KMS-11 (cell line): ENCODE measurements around the gene FNTB.

Experiments used
- H2AFZ ChIP-seq: fragments of 200-600 bp; sonication (generic); 2 replicates; pipeline ENCODE4 v1.6.1; 2016; ENCODE audit warnings: antibody characterized with exemption, mixed run types, low read depth
- H3K27ac ChIP-seq: fragments of 200-600 bp; sonication (generic); 2 replicates; pipeline ENCODE4 v1.6.1; 2016; ENCODE audit warnings: mild to moderate bottlenecking, mixed run types
- H3K27me3 ChIP-seq: fragments of 200-600 bp; sonication (generic); 2 replicates; pipeline ENCODE4 v1.6.1; 2017; ENCODE audit warnings: mild to moderate bottlenecking, low read depth, mixed run types, moderate library complexity; ENCODE audit not compliant: insufficient read depth
- H3K36me3 ChIP-seq: fragments of 200-600 bp; sonication (generic); 2 replicates; pipeline ENCODE4 v1.6.1; 2017; ENCODE audit warnings: mild to moderate bottlenecking, mixed run types; ENCODE audit not compliant: insufficient read depth
- H3K4me1 ChIP-seq: fragments of 200-600 bp; sonication (generic); 2 replicates; pipeline ENCODE4 v1.6.1; 2016; ENCODE audit warnings: mild to moderate bottlenecking, low read depth, mixed run types; ENCODE audit not compliant: poor library complexity, severe bottlenecking
- H3K4me2 ChIP-seq: fragments of 200-600 bp; sonication (generic); 2 replicates; pipeline ENCODE4 v1.7.0; 2016; ENCODE audit warnings: mild to moderate bottlenecking, mixed run types
- H3K4me3 ChIP-seq: fragments of 200-600 bp; sonication (generic); IDR thresholded peaks from 2 replicates; pipeline ENCODE4 v1.6.1; 2017; ENCODE audit warnings: low read depth, low read length, mixed read lengths; ENCODE audit not compliant: insufficient read depth
- H3K79me2 ChIP-seq: fragments of 200-600 bp; sonication (generic); 2 replicates; pipeline ENCODE4 v1.6.1; 2016; ENCODE audit warnings: low read depth, mixed run types; ENCODE audit not compliant: insufficient read depth
- H3K9ac ChIP-seq: fragments of 200-600 bp; sonication (generic); 2 replicates; pipeline ENCODE4 v1.6.1; 2016; ENCODE audit warnings: mild to moderate bottlenecking, mixed run types
- H4K20me1 ChIP-seq: fragments of 200-600 bp; sonication (generic); 2 replicates; pipeline ENCODE4 v1.6.1; 2016; ENCODE audit warnings: mild to moderate bottlenecking, mixed run types; ENCODE audit not compliant: insufficient read depth
- CTCF ChIP-seq: fragments of 200-600 bp; sonication (generic); conservative IDR thresholded peaks from 2 replicates; pipeline ENCODE4 v1.6.1; 2017; ENCODE audit warnings: low read depth, mild to moderate bottlenecking, antibody characterized with exemption, low read length, moderate library complexity, mixed read lengths

The FNTB gene

GRCh38 chr14:65109357-65109756, 122.7 kb downstream of the FNTB start:
- no peak overlapping the region for H3K27ac ChIP-seq
- H4K20me1 ChIP-seq: no peaks in the 10 kb centered on the region
- no peak for TF ChIP-seq CTCF
- H3K27me3 ChIP-seq: no peaks in the 10 kb centered on the region
- no peaks in the 10 kb centered on the region for H3K79me2 ChIP-seq
- H3K9ac ChIP-seq: no peak overlapping the region
- H3K4me2 ChIP-seq: no peak overlapping the region
- no peak overlapping the region for H2AFZ ChIP-seq
- no peaks in the 10 kb centered on the region for H3K4me1 ChIP-seq
- H3K36me3 ChIP-seq: no peaks in the 10 kb centered on the region
- H3K4me3 ChIP-seq: no peak overlapping the region

- Histone ChIP-seq H3K9ac (no peak overlapping the region), H3K4me3 (no peak overlapping the region), H3K27me3 (no peaks in the 10 kb centered on the region), H3K36me3 (no peaks in the 10 kb centered on the region), H3K4me1 (no peaks in the 10 kb centered on the region), H3K4me2 (no peak overlapping the region), H3K79me2 (no peaks in the 10 kb centered on the region), H2AFZ (no peak overlapping the region), H3K27ac (no peak overlapping the region), H4K20me1 (no peaks in the 10 kb centered on the region)
- no peak for TF ChIP-seq CTCF
Measured at GRCh38 chr14:65110525-65110924, 123.8 kb downstream of the FNTB start.
